AG04449 (cell line): ENCODE measurements around the gene PRKAG2.

Experiments used
- CTCF ChIA-PET: fragments of 350-600 bp; formaldehyde crosslinking; extraction: SDS; loops from one replicate; lab custom pipeline; 2021; ENCODE audit warnings: antibody characterized with exemption; lab: Yijun Ruan, JAX
- POLR2A ChIA-PET: fragments of 400-600, 350-600 bp; formaldehyde crosslinking; extraction: SDS; loops from one replicate; lab custom pipeline; 2020; ENCODE audit warnings: antibody characterized with exemption, inconsistent platforms; lab: Yijun Ruan, JAX
- DNase-seq: peaks from one replicate; pipeline ENCODE4 v3.0.0-alpha.2; 2010; ENCODE audit warnings: low read depth, low spot score
- H3K4me3 ChIP-seq: 2 replicates; pipeline ENCODE4 v1.5.1; 2011; ENCODE audit warnings: low read depth, mild to moderate bottlenecking, control low read depth, low read length
- CTCF ChIP-seq: IDR thresholded peaks from one replicate; pipeline ENCODE4 v1.5.1; 2011; ENCODE audit warnings: mild to moderate bottlenecking, moderate library complexity, low read length, control low read depth, inconsistent platforms; ENCODE audit not compliant: insufficient read depth; ENCODE audit errors: missing control alignments

The PRKAG2 gene

GRCh38 chr7:151511270-151511669 is 365.6 kb downstream of the PRKAG2 start:
- POLR2A ChIA-PET, result no interaction called here
- no peak for TF ChIP-seq CTCF
- CTCF ChIA-PET, result no interaction called here
- no peak for DNase-seq
- no peak overlapping the region for H3K4me3 ChIP-seq

GRCh38 chr7:151509670-151510333 is 367.1 kb downstream of the PRKAG2 start:
- H3K4me3 ChIP-seq, result no peak overlapping the region
- CTCF ChIA-PET, result interaction anchor here (1.7 kb wide), 1 partner anchor 274 kb away, joined by 4 read pairs; no protein-coding TSS in a partner anchor
- POLR2A ChIA-PET, result no interaction called here
- TF ChIP-seq CTCF, result no peak
- DNase-seq, result no peak

GRCh38 chr7:151508991-151509390 is 367.9 kb downstream of the PRKAG2 start:
- POLR2A ChIA-PET, result no interaction called here
- no peak overlapping the region for H3K4me3 ChIP-seq
- DNase-seq, result no peak
- CTCF ChIA-PET, result interaction anchor here (0.7 to 1.7 kb wide), 6 partner anchors 11 to 275 kb away, joined by 3 to 5 read pairs (median 4); no protein-coding TSS in a partner anchor
- TF ChIP-seq CTCF, result no peak

GRCh38 chr7:151507806-151508205 is 369.1 kb downstream of the PRKAG2 start:
- POLR2A ChIA-PET, result no interaction called here

GRCh38 chr7:151506901-151507382 is 370.0 kb downstream of the PRKAG2 start:
- no peak for DNase-seq
- H3K4me3 ChIP-seq, result no peak overlapping the region
- ChIA-PET POLR2A (interaction anchor here (0.6 kb wide), 1 partner anchor 119 kb away, joined by 3 read pairs; no protein-coding TSS in a partner anchor), CTCF (interaction anchor here (1.8 kb wide), 1 partner anchor 9 kb away, joined by 5 read pairs; no protein-coding TSS in a partner anchor)
- TF ChIP-seq CTCF, result no peak

More at GRCh38 chr7:151507806-151508205, 369.1 kb downstream of the PRKAG2 start:
- DNase-seq, result no peak
- TF ChIP-seq CTCF, result no peak
- no peak overlapping the region for H3K4me3 ChIP-seq
- CTCF ChIA-PET, result interaction anchor here (1.0 to 1.8 kb wide), 2 partner anchors 8 to 16 kb away, joined by 4 to 5 read pairs; no protein-coding TSS in a partner anchor
